Type B pancreatic cell (in vitro differentiated cells): ENCODE results near the gene CCL18. TPM values are rescaled to one million over a fixed set of nuclear protein-coding genes. Genes with fewer than 3 reads are reported as not detected.

ENCODE experiments used
- DNase-seq: peaks from one replicate; pipeline ENCODE4 v3.0.0; 2021; ENCODE audit warnings: mixed read lengths; ENCODE audit not compliant: unreplicated experiment; ENCODE audit errors: extremely low spot score
- H3K27ac Mint-ChIP-seq: 2 replicates; pipeline ENCODE4 v1.8.0; 2021; ENCODE audit warnings: mild to moderate bottlenecking, mixed read lengths
- H3K27me3 Mint-ChIP-seq: 2 replicates; pipeline ENCODE4 v1.8.0; 2021; ENCODE audit warnings: mixed read lengths
- H3K36me3 Mint-ChIP-seq: 2 replicates; pipeline ENCODE4 v1.8.0; 2021; ENCODE audit warnings: mixed read lengths
- H3K4me1 Mint-ChIP-seq: one replicate; pipeline ENCODE4 v1.8.0; 2021; ENCODE audit warnings: mixed read lengths; ENCODE audit not compliant: unreplicated experiment
- H3K4me3 Mint-ChIP-seq: 2 replicates; pipeline ENCODE4 v1.8.0; 2021; ENCODE audit warnings: mild to moderate bottlenecking, mixed read lengths
- H3K9me3 Mint-ChIP-seq: 2 replicates; pipeline ENCODE4 v1.8.0; 2021; ENCODE audit warnings: mixed read lengths
- CTCF ChIP-seq: fragments of 200-600 bp; sonication (generic); conservative IDR thresholded peaks from 2 replicates; pipeline ENCODE4 v1.5.0; 2021; ENCODE audit warnings: antibody characterized with exemption, mild to moderate bottlenecking
- total RNA-seq: library from RNA; stranded (reverse); gene quantifications from 2 replicates; pipeline ENCODE4 v1.2.1, GENCODE V29; 2021; ENCODE audit warnings: low replicate concordance

The CCL18 gene
- total RNA-seq, 1 donor from 2014 or later = 0.60 TPM

DNA sequence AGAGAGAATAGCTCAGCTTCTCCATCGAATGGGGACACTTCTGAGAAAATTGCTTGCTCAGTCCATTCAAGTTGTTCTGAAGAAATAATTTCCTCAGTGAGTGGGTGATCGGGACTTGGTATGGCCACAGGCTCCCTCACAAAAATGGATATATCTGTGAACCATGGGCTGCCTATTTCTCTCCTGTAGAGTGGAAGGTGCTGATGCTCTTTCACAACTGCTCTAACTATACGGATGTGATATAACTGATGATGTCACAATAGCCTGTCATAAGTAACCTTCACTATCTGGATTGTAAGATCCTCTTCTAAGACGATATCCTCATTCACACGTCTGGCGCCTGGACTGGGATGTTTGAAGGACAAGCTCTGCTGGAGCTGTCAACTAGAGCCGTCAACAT, 4.7 kb upstream of the CCL18 start:
- H3K4me1 Mint-ChIP-seq = no peaks in the 10 kb centered on the region
- no peaks in the 10 kb centered on the region for H3K36me3 Mint-ChIP-seq
- peaks cover 18% of the 10 kb centered on the region for H3K27me3 Mint-ChIP-seq
- DNase-seq = no peak
- no peak for TF ChIP-seq CTCF
- no peak overlapping the region for H3K27ac Mint-ChIP-seq
- H3K4me3 Mint-ChIP-seq = no peak overlapping the region
- no peaks in the 10 kb centered on the region for H3K9me3 Mint-ChIP-seq

GRCh38 chr17:36060816-36061215, 3.3 kb upstream of the CCL18 start:
- Mint-ChIP-seq H3K9me3 (no peaks in the 10 kb centered on the region), H3K27ac (no peak overlapping the region), H3K4me1 (no peaks in the 10 kb centered on the region), H3K36me3 (no peaks in the 10 kb centered on the region), H3K27me3 (peaks cover 19% of the 10 kb centered on the region), H3K4me3 (no peak overlapping the region)
- TF ChIP-seq CTCF = no peak
- DNase-seq = no peak

GRCh38 chr17:36066365-36066985, 2.4 kb downstream of the CCL18 start:
- no peak for DNase-seq
- peaks cover 8% of the 10 kb centered on the region for H3K27me3 Mint-ChIP-seq
- no peaks in the 10 kb centered on the region for H3K4me1 Mint-ChIP-seq
- H3K36me3 Mint-ChIP-seq = no peaks in the 10 kb centered on the region
- no peak overlapping the region for H3K27ac Mint-ChIP-seq
- no peak for TF ChIP-seq CTCF
- H3K4me3 Mint-ChIP-seq = no peak overlapping the region
- H3K9me3 Mint-ChIP-seq = no peaks in the 10 kb centered on the region

DNA sequence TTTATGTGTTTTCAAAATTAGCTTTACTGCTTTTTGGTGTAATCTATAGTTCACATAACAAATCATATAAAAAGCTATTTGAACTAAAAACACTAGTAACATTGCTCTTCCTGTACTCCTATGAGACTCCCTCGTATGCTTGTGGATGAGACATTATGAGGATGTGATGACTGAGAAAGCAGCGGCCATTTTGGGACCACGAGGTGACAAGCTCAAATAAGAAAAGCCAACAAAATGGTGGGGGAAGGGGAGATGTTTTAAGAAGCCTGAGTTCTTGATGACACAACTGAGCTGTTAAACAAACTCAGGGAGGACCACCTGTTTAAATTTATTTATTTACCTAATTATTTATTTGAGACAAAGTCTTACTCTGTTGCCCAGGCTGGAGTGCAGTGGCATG, 4.5 kb downstream of the CCL18 start:
- TF ChIP-seq CTCF = no peak
- no peaks in the 10 kb centered on the region for H3K9me3 Mint-ChIP-seq
- no peak for DNase-seq
- H3K36me3 Mint-ChIP-seq = no peaks in the 10 kb centered on the region
- no peak overlapping the region for H3K4me3 Mint-ChIP-seq
- H3K27ac Mint-ChIP-seq = no peak overlapping the region
- peaks cover 8% of the 10 kb centered on the region for H3K27me3 Mint-ChIP-seq
- H3K4me1 Mint-ChIP-seq = no peaks in the 10 kb centered on the region

DNA sequence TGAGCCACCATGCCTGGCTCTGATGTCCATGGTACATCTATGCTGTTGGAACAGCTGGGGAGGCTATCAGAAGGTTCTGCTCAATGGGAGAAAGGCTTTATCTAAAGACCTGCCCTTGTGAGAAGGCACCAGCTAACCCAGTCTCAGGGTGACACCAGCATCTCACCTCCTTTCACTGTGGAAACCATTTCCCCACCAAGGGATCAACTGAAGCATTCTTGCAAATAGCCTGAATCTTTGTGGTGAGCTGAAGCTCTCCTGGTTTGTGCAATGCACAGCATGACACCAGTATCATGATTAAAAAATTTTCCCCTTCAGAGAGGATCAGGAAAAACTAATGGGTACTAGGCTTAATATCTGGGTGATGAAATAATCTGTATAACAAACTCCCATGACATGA, 5.1 kb downstream of the CCL18 start:
- TF ChIP-seq CTCF = no peak
- Mint-ChIP-seq H3K27me3 (peaks cover 10% of the 10 kb centered on the region), H3K27ac (no peak overlapping the region), H3K4me1 (no peaks in the 10 kb centered on the region), H3K36me3 (no peaks in the 10 kb centered on the region), H3K4me3 (no peak overlapping the region), H3K9me3 (no peaks in the 10 kb centered on the region)
- no peak for DNase-seq

DNA sequence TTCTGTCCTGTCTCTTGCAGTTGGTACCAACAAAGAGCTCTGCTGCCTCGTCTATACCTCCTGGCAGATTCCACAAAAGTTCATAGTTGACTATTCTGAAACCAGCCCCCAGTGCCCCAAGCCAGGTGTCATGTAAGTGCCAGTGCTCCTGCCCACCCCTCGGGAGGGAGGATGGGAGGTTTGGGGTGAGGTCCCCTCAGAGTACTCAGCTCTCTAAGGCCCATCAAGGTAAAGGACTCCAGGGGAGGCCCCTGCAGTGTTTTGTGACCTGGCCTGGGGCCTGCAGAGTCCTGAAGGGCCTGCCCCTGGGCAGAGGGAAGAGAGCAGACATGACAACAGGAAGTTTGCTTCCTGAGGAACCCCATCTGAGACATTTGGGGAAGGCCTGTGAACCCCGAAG, 6.4 kb downstream of the CCL18 start:
- no peak for DNase-seq
- H3K4me3 Mint-ChIP-seq = no peak overlapping the region
- TF ChIP-seq CTCF = no peak
- H3K36me3 Mint-ChIP-seq = no peaks in the 10 kb centered on the region
- H3K27me3 Mint-ChIP-seq = peaks cover 9% of the 10 kb centered on the region
- H3K9me3 Mint-ChIP-seq = no peaks in the 10 kb centered on the region
- H3K4me1 Mint-ChIP-seq = no peaks in the 10 kb centered on the region
- H3K27ac Mint-ChIP-seq = no peak overlapping the region
